SU-DHL-6 (cell line): Measurements from ENCODE around the gene MRPS15.

Source experiments
- H2AFZ ChIP-seq: fragments of 200-600 bp; sonication (generic); 2 replicates; pipeline ENCODE4 v1.6.1; 2014; ENCODE audit warnings: low read depth, mild to moderate bottlenecking, moderate library complexity, mixed read lengths, antibody characterized with exemption, low read length; ENCODE audit not compliant: severe bottlenecking
- H3F3A ChIP-seq: fragments of 200-600 bp; shearing (Covaris generic); 2 replicates; pipeline ENCODE4 v1.6.0; 2016; ENCODE audit warnings: antibody characterized with exemption, mild to moderate bottlenecking; ENCODE audit not compliant: insufficient read depth
- H3K27ac ChIP-seq: fragments of 200-600 bp; sonication (generic); 2 replicates; pipeline ENCODE4 v1.5.1; 2016; ENCODE audit warnings: low read depth, mild to moderate bottlenecking, low read length, moderate library complexity, mixed read lengths
- H3K27me3 ChIP-seq: fragments of 200-600 bp; sonication (generic), shearing (Covaris generic); 2 replicates; pipeline ENCODE4 v1.6.0; 2014; ENCODE audit warnings: mild to moderate bottlenecking, low read length
- H3K36me3 ChIP-seq: fragments of 200-600 bp; sonication (generic); 2 replicates; pipeline ENCODE4 v1.6.1; 2014; ENCODE audit warnings: mild to moderate bottlenecking, low read length, mixed read lengths
- H3K4me2 ChIP-seq: fragments of 300-600, 200-600 bp; shearing (Covaris generic), sonication (generic); 2 replicates; pipeline ENCODE4 v1.6.0; 2014; ENCODE audit warnings: low read length, low read depth, mild to moderate bottlenecking; ENCODE audit not compliant: poor library complexity, severe bottlenecking
- H3K4me3 ChIP-seq: fragments of 200-600 bp; sonication (generic); 2 replicates; pipeline ENCODE4 v1.5.1; 2014; ENCODE audit warnings: antibody characterized with exemption, low read length, mild to moderate bottlenecking, mixed read lengths; ENCODE audit not compliant: insufficient read depth, poor library complexity, severe bottlenecking
- H3K79me2 ChIP-seq: fragments of 200-600 bp; sonication (generic); 2 replicates; pipeline ENCODE4 v1.6.1; 2014; ENCODE audit warnings: mild to moderate bottlenecking, low read length, moderate library complexity; ENCODE audit not compliant: insufficient read depth
- H3K9ac ChIP-seq: fragments of 200-600 bp; sonication (generic); 2 replicates; pipeline ENCODE4 v1.7.0; 2014; ENCODE audit warnings: mild to moderate bottlenecking, low read length
- H3K9me2 ChIP-seq: fragments of 200-600 bp; sonication (generic); replicated peaks from 2 replicates; pipeline ENCODE4 v1.6.1; 2014; ENCODE audit warnings: low read length; ENCODE audit not compliant: insufficient read depth
- H3K9me3 ChIP-seq: fragments of 200-600 bp; sonication (generic); 2 replicates; pipeline ENCODE4 v1.6.1; 2014; ENCODE audit warnings: low read length, mixed read lengths; ENCODE audit not compliant: insufficient read depth
- H4K20me1 ChIP-seq: fragments of 200-600 bp; sonication (generic); 2 replicates; pipeline ENCODE4 v1.6.1; 2014; ENCODE audit warnings: low read depth, mild to moderate bottlenecking, antibody characterized with exemption, low read length, moderate library complexity, mixed read lengths
- CTCF ChIP-seq: fragments of 200-600 bp; sonication (generic); IDR thresholded peaks from one replicate; pipeline ENCODE4 v1.5.1; 2017; ENCODE audit warnings: antibody characterized with exemption, mild to moderate bottlenecking, low read length, moderate library complexity; ENCODE audit not compliant: insufficient read depth, poor library complexity, severe bottlenecking
- EZH2phosphoT487 ChIP-seq: fragments of 200-600 bp; sonication (generic), shearing (Covaris generic); conservative IDR thresholded peaks from 2 replicates; pipeline ENCODE4 v1.6.1; 2018; ENCODE audit warnings: mild to moderate bottlenecking, antibody characterized with exemption, low read length, moderate library complexity, mixed read lengths

Gene MRPS15

GRCh38 chr1:36467700-36468455 is 3.7 kb upstream of the MRPS15 start:
- Histone ChIP-seq H3K9ac (no peak overlapping the region), H4K20me1 (no peaks in the 10 kb centered on the region), H3K4me2 (no peak overlapping the region), H3K27me3 (no peaks in the 10 kb centered on the region), H2AFZ (no peak overlapping the region), H3K9me3 (no peaks in the 10 kb centered on the region), H3K79me2 (peaks cover 11% of the 10 kb centered on the region; the same call in 1 of the 2 replicates), H3K27ac (no peak overlapping the region), H3K9me2 (no peaks in the 10 kb centered on the region), H3F3A (no peaks in the 10 kb centered on the region; the same call in 1 of the 2 replicates), H3K36me3 (no peaks in the 10 kb centered on the region), H3K4me3 (no peak overlapping the region)
- no peak for TF ChIP-seq CTCF
- TF ChIP-seq EZH2phosphoT487: no peak

- Histone ChIP-seq H3K9me2 (no peaks in the 10 kb centered on the region), H2AFZ (no peak overlapping the region), H3K36me3 (no peaks in the 10 kb centered on the region), H3K4me2 (no peak overlapping the region), H3K27me3 (no peaks in the 10 kb centered on the region), H3K4me3 (no peak overlapping the region), H3K9me3 (no peaks in the 10 kb centered on the region), H4K20me1 (no peaks in the 10 kb centered on the region), H3K9ac (no peak overlapping the region), H3F3A (no peaks in the 10 kb centered on the region; the same call in 1 of the 2 replicates), H3K79me2 (peaks cover 11% of the 10 kb centered on the region; the same call in 1 of the 2 replicates), H3K27ac (no peak overlapping the region)
- TF ChIP-seq CTCF (no peak), EZH2phosphoT487 (no peak)
Observed at GRCh38 chr1:36467027-36467410, 2.8 kb upstream of the MRPS15 start.

GRCh38 chr1:36466370-36467026 is 2.3 kb upstream of the MRPS15 start:
- H3K9me2 ChIP-seq: no peaks in the 10 kb centered on the region
- H3K9me3 ChIP-seq: no peaks in the 10 kb centered on the region
- H3K27ac ChIP-seq: no peak overlapping the region
- no peaks in the 10 kb centered on the region for H3K36me3 ChIP-seq
- no peak overlapping the region for H2AFZ ChIP-seq
- H3K27me3 ChIP-seq: no peaks in the 10 kb centered on the region
- H3K4me2 ChIP-seq: no peak overlapping the region
- no peak for TF ChIP-seq CTCF
- H3F3A ChIP-seq: no peaks in the 10 kb centered on the region; the same call in 1 of the 2 replicates
- H4K20me1 ChIP-seq: no peaks in the 10 kb centered on the region
- no peak overlapping the region for H3K4me3 ChIP-seq
- H3K9ac ChIP-seq: no peak overlapping the region
- peaks cover 11% of the 10 kb centered on the region; the same call in 1 of the 2 replicates for H3K79me2 ChIP-seq
